Activated CD8-positive, alpha-beta memory T cell treated with anti-CD3 and anti-CD28 coated beads for 48 hours (primary cell): Measurements from ENCODE around the gene PI4KA.
"Not testable (repeated sequence)": the region's sequence is repeated elsewhere in the genome, so short reads cannot be mapped to it uniquely, and the experiment has no call there.

Experiments
- DNase-seq, 3 experiments: peaks; one replicate each; pipeline ENCODE4 v3.0.0-alpha.2; 2020; ENCODE audit warnings: low read depth in 2 of 3, low spot score in 2 of 3

Gene PI4KA

GRCh38 chr22:20752104-20752741 lies 106.4 kb downstream of the PI4KA start:
- no peak for DNase-seq

DNA sequence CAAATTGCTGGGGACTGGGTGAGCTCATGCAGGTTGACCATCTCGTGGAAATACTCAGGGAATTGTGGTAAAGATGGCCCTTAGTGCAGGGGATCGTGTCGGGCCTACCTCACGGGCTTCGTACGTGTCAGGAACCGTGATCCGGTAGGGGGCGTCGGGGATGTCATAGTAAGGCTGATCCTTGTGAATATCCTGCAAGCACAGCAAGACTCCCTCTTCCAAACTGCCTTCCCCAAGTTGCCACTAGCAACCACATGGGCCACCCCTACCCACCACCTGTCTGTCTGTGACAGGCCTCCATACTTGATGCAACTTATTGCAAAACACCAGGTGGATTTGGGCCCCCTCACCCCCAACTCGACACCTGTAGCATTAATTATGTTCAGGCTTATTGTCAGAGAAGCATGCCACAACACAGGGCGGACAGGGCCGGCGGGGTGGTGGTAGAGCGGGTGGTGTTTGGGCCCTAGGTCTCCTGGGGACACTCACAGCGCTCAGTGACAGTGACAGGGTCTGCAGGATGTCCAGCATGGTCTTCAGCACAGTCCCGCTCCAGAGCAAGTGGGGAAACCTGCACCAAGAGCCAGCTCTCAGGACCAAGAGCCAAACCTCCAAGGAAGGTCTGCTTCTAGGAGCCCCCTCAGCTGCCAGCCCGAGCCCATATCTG lies 107.3 kb downstream of the PI4KA start:
- no peak for DNase-seq

DNA sequence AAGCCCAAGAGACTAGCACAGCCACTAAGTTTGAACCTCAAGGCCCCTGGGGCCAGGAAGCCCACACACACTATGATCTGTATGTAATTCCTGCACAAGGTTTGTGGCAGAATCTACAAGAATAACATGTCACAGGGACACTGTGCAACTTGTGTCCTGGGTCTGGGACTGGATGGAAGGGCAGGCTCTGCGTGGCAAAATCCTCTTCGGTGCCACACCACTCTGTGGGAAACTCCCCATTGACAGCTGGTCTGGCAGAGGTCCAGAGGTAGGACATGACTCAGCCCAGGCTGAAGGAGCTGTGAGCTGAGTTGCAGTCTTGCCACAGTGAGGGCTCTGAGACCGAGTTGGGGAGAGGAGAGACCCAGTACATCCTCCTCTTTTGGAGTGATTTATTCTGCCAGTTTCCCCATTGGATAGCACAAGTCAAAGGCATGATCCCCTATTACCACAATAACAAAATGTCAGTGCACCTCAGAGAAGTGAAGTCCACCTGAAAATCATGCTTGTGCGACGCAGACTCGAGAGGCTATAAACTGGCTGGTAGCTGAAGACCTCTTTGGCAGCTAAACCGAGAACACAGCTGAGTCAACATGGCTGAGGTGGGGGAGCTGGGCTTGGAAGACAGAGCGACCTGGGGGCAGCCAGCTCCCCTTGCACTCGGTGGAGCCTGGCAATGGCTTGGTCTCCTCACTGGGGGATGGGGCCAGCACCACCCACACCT lies 108.0 kb downstream of the PI4KA start:
- DNase-seq: peak in 2 of 3 experiments; percentile 10 to 12

- no peak for DNase-seq
Measured at GRCh38 chr22:20749453-20749852, 109.2 kb downstream of the PI4KA start.

- no peak for DNase-seq
Measured at GRCh38 chr22:20748731-20749428, 109.7 kb downstream of the PI4KA start.

DNA sequence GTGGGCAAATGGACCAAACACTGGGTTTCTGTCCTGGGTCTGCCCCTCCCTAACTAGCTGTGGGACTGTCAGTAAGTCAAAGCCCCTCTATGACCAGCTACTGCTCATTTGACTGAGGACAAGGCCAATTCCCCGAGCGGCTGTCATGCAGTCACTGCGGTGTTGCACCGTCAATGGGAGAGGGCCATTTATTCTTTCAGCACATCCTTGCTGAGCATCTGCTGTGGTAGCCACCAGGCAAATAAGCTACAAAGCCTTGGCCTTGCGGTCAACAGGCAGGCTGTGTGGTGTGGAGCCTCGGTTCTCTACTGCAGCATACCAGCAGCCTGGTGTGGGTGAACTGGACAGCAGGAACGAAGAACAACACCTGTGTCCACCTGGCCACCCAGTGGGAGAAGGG lies 110.5 kb downstream of the PI4KA start:
- no peak for DNase-seq

- DNase-seq: no peak
Measured at GRCh38 chr22:20747223-20747622, 111.4 kb downstream of the PI4KA start.

GRCh38 chr22:20746431-20747189 lies 112.0 kb downstream of the PI4KA start:
- DNase-seq: no peak

- DNase-seq: no peak
Measured at GRCh38 chr22:20745119-20745518, 113.5 kb downstream of the PI4KA start.

- no peak for DNase-seq
Measured at GRCh38 chr22:20744456-20744855, 114.2 kb downstream of the PI4KA start.

DNA sequence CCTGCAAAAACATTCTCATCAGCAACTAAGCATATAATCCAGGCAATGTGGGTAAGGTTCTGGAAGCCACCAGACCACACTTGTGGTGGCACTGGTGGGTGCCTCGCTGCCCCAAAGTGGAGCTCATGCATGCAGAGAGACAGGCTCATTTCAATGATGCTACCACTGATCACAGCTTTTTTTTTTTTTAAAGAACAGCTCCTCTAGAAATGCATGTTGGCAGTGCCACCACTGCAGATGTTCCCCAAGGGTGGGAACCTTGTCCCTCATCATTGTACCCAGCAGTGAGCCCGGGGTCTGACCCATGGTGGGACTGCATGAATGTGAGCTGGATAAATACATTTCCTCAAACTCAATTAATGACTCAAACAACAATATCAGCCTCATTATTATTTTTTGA lies 115.8 kb downstream of the PI4KA start:
- no peak for DNase-seq

GRCh38 chr22:20741634-20742581 lies 116.7 kb downstream of the PI4KA start:
- no peak for DNase-seq

DNA sequence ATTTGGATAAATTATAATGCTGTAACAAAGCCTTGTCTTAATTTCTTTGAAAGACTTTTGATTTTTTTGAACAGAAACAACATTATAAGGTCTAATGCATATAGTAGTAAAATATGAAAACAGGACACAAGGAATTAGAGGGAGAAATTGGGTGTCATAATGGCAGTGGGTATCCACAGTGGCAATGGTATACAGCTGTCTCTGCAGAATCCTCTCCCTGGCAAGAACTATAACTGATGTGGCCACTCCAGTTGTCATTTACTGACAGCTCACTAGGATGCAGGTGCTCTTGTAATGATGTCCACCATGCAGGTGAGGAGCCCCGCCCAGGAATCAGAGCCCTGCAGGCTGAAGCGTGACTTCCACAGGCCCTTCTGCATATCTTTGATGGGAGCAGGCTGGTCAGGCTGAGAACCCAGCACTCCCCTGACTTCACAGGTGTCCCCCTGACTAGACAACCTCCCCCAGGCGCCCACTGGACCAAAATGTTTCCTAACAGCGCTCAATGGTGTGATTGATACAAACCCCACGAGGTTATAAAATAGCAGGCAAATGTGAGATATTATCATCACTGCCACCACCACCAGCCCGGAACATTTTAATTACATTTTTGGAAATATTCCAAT lies 117.5 kb downstream of the PI4KA start:
- no peak for DNase-seq

GRCh38 chr22:20740222-20740951 lies 118.2 kb downstream of the PI4KA start:
- no peak for DNase-seq

GRCh38 chr22:20738394-20739089 lies 120.1 kb downstream of the PI4KA start:
- no peak for DNase-seq

GRCh38 chr22:20736891-20737290 lies 121.7 kb downstream of the PI4KA start:
- DNase-seq: not testable (repeated sequence)

DNA sequence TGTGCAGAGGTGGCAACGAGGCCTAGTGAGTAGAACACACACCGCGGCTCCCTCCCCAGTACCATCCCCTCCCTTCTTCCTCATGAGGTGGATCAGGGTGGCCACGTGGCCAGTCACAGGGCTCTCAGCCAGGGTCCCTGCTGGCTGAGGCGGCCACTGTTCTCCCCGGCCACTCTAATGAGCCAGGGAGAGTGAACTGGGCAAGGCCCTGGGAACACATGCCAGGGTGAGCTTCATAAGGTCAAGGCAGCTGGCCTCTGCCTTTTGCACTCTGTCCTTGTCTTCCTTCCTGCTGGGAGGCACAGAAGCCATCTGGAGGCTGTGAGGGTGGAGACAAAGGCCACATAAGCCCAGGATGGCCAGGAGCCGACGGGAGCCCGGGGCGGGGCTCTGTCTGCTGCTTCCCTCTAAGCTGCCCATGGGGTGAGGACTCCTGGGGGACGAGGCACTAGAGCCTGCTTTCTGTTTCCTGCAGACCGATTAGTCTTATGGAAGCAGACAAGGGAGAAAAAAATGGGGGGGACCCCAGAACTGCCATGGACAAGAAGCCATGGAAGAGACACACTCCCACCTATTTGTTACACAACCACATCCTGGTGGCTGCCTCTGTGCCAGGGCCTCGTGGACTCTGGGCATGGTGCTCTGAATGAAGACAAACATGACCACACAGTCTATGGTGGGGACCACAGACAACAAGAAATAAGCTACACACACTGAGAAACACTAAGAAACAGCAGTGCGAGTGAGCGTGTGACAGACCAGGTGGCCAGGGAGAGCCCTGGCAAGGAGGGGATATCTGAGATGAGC lies 123.1 kb downstream of the PI4KA start:
- DNase-seq: not testable (repeated sequence)
